HPDE6-E6E7 (cell line): ENCODE measurements around the gene NAT8L.

ENCODE experiments used
- DNase-seq: peaks from one replicate; pipeline ENCODE4 v3.0.0; 2011; ENCODE audit warnings: missing footprints; ENCODE audit errors: extremely low spot score

Gene NAT8L

DNA sequence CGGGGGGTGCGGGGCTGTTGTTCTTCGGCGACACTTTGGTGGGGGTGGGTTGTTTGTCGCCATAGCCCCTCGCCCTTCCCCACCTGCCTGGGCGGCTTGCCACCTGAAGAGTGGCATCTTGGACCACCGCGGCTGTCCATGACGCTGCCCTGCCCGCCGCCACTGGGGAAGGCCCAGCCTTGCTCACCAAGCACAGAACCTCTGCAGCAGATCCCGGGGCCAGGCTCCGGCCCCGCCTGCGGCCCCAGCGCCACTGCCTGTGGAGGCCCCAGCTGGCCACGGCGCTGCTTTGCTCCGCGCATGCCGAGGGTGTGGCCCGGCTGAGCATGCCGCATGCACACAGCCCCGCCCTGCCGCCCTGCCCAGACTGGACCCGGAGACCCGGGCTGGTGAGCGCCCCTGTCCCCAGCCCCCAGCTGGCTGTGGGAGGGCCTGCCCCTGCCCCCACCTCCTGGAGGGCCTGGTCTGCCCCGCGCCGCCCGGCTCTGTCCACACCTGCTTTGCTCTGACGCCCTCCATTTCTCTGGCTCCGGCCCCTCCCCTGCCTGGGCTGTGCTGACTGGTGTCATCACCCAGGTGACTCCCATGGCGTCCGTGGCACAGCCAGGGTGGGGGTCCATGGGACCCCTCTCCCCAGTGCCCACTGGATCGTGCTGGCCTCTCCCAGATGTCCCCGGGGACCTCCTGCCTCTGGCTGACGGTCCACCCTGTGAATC is 5.3 kb downstream of the NAT8L start:
- DNase-seq, result no peak

DNA sequence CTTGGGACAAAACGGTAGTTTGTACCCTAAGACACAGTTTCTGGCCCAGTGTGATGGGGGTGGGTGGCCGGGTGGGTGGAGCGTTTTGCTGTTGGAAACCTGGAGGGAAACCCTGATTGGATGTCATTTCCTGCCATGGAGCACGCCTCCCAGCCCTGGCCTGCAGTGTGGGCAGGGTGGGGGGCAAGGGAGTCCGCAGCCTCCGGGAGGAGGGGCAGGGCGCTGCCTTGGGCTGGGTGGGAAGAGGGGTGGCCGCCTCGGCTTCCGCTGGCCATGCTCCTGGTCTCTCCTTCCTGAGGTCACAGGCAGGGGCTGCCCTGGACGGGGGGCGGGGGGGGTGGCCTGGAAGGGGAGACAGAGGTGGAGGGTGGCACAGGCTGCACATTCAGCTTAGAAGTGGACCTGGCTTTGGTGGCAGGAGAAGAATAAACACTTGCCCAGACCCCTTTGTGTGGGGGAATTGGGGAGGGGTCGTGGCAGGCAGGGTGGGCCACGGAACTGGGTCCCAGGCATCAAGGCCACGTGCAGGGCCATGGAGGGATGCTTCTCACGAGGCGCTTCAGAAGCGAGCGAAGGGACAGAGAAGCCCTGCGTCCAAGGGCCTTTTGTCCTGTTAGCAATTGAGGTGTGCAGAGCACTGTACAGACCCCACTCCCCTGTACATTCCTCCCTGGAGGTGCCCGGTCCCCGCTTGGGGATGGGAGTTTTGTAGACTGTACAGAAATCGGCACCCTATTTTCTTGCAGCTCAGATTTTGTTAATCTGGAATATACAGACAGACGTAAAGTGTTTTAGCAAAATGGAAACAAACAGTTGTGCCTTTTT is 6.2 kb downstream of the NAT8L start:
- no peak for DNase-seq

DNA sequence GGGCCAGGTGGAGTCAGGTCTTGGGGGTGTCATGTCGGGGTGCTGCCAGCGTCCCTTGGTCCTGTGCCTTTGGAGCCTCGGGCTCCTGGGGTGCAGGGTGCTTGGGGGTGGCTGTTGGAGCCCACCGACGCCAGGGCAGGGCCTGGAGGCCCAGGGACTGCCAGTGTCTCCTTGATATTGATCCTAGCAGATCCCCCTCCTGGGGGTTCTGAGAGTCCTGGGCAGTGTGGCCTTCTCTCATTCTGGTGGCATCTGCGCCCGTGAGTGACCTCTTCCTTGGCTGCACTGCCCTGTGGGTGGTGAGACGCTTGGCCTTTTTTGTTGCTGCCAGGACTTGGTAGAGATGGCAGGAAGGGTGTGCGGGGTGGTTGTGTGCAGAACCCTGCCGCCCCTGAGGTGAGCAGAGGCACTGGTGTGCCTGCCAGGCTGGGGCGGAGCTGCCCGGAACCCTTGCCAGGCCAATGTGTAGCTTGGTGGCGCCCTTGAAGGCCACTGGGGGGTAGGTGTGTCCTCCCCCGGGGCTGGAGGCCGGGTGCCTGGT is 7.0 kb downstream of the NAT8L start:
- DNase-seq, result no peak

DNA sequence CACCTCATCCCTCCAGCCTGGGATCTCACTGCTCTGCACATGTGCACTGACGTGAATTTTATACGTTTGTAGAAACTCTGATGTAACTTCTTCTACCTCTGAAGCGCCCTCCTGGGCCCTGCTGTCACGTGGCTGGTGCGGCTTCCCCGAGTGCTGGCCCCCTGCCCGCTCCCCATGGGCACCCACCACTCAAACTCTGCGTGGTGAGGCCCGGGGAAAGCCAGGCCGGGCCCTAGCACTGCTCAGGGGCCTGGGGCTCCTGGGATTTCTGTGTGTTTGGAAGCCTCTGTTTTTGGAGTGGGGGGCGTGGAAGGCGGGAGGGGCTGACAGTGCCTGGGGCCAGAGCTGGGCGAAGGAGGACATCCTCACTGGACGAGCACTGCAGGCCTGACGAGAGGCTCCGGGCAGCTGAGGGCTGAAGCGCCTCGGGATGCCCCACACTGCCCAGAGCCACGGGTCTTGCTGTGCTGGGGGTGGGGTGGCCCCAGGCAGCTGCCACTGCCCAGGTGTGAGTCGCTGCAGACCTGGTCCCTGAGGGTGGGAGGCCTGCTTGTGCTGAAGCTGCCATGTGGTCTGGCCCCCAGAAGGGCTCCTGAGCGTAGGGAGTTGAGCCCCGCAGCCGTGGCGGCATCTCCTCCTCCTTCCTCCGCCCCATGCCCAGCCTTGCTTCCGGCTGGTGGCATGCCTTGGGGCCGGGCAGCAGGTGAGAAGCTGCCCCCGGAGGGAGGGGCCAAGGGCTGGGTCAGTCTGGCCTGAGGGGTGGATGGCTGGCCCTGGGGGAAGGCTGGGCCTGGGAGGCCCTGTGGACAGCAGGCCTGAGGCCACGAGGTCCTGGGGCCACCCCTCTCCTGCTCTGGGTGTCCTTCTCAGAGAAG is 7.7 kb downstream of the NAT8L start:
- no peak for DNase-seq

DNA sequence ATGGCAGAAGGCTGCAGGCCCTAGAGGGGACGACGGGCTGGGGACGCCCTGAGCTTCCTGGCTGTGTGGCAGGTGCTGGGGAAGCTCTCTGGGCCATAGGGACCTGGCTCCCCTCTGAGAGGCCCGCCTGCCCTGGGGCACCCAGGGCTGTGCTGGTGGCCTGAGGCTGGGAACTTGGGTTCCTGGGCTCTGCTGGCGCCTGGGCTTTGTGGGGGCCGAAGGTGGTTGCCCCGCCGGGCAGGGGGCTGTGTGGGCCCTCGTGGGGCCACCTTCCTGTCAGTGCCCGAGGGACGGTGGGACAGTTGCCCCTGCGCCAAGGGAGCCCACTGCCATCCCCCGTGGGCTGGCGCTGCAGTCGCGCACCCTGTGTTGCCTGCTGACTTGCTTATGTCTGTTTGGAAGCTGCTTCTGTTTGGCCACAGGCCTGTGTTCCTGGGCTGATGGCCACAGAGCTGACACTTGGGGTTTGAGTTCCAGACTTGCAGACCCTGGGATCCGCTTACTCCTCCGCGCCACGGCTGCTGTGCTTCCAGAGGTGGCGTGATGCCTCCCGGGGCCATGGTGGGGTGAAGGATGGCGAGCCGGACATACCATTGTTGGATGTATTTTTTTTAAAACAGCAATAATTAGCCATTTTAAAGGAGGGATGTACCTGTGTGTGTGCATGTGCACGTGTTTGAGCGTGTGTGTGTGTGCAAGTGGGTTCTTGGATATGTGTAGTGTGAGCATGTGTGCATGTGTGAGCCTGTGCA is 8.5 kb downstream of the NAT8L start:
- DNase-seq, result no peak

DNA sequence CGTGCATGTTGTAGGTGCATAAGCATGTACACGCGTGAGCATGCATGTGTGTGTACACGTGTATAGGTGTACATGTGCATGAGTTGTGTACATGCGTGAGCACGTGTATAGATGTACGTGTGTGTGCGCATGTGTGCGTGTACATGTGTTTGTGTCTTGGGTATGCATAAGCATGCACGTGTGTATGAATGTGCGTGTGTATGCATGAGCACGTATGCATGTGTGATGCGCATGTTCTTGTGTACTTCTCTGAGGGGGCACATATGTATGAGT is 9.0 kb downstream of the NAT8L start:
- DNase-seq, result no peak

DNA sequence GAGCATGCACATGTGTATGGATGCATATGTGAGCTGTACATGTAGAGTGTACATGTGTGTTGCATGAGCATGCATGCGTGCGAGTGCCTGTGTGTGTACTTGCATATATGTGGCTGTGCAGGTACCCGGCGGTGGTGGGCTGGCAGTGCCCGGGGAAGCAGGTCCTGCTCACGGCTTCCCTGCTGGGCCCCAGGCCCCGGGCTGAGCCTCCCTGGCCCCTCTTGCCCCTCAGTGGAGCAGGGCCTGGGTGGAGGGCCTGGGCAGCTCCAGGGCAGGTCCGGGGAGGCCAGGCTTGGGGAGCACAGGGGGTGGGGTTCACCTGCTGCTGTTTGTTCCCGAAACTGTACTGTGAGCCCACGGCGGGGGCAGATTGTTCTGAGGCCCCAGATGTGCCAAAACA is 9.4 kb downstream of the NAT8L start:
- no peak for DNase-seq

DNA sequence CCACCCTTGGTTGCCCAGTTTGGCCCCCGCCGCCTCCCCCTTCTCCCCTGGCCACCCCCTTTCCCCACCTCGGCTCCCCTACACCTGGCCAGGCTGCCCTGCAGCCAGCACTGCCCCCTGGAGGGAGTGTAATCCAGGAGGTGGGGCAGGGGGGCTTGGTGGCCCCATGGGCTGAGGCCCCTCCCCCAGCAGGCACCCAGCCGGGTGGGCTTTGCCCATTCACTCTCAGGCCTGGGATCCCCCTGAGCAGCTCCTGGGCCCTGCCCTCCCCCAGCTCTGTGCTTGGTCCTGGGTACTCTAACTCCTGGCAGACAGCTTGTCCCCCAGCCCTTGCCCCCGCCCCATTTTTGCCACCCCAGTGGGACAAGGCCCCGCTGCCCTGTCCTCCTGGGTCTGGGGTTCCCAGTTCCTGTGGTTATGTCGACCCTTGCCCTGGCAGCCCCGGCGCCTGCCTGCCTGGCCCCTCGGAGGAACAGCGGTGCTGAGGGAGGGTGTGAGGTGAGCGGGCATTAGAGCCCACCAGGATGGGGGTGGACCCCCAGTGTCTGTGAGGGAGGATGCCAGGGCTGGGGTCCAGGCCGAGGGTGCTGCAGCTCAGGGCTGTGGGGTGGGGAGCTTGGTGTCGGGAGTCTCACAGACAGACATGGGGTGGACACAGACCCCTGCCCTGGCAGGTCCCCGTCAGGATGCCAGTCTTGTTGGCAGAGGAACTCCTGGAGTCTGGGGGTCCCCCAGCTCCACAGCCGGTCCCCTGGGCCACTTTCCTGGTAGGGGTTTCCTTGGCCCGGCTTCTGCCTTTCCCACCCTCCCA is 10.2 kb downstream of the NAT8L start:
- no peak for DNase-seq

DNA sequence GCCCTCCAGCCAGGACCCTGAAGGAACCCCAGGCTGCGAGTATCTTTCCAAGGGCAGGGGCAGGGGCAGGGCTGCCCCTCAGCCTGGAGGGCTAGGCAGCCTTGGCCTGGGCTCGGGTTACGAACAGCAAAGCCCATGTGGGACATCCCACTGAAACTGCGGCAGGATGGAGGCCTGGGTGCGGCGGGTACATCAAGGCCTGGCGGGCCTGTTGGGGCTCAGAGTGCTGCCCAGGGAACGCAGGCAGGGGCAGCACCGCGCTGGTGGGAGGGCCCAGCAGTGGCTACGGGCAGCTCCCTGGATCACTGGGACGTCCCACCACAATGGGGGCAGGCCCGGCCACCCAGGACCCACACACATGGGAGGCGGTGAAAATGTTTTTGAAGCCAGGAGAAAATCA is 10.9 kb downstream of the NAT8L start:
- no peak for DNase-seq

DNA sequence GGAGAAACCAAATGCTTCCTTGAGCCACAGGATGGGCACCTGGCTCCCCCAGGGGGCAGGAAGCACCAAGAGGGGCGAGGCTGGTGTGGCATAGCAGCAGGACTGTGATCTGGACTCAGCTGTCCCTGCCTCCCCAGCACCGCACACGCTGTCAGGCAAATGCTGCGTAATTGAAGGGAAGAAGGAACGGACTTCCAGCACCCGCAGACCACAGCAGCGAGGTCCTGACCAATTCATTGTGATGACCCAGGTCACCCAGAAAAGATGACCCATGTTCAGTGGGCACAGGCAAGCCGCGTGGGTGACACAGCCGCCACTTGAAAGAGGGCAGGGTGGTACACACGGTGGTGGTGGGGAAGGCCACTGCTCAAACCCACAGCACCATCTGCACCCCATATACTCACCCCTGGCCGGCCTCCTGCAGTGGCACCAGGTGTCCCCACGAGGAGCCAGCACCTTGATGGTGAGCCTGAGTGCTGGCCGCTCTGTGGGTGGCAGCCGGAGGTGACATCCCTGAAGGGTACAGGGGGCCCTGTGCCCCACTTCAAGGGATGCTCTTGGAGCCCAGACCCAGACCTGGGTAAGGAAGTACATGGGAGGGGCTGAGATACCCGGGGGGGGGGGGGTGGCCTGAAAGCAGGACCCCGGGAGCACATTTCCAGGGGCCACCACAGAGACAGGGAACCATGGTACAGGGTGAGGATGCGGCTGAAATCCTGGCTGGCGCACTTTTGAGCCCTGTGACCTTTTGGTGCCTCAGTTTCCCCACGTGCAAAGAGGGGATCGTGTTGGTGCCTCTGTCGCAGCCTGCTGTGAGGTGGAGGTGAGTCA is 11.5 kb downstream of the NAT8L start:
- DNase-seq, result no peak

DNA sequence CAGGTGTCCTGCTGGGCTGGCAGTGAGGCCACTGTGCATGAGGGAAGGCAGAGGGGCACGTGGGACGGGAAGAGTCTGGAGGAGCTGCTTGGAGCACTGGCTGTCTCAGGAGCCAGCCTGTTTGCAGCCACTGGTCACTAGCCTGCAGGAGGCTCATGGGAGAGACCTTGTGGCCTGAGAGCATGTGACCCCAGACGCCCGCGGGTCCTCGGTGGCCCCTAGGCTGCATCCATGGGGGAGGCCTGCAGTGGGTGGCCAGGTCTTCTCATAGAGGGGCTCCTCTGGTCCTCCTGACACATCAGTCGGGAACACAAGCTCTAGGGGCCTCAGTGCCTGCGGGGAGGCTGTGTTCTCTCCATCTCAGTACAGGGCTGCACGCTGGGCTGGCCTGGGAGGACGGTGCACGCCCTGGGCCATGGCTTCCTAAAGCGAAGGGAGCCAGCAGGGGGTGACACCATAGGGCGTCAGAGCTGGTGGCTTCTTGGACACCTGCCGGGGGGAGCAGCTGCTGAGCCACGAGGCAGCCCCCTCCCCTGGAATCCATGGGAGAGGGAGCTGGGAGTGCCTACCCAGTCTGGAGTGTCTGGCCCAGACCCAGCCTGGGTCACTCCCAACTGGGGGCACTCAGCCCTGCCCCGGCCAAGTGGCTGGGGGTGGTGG is 12.3 kb downstream of the NAT8L start:
- DNase-seq, result no peak

DNA sequence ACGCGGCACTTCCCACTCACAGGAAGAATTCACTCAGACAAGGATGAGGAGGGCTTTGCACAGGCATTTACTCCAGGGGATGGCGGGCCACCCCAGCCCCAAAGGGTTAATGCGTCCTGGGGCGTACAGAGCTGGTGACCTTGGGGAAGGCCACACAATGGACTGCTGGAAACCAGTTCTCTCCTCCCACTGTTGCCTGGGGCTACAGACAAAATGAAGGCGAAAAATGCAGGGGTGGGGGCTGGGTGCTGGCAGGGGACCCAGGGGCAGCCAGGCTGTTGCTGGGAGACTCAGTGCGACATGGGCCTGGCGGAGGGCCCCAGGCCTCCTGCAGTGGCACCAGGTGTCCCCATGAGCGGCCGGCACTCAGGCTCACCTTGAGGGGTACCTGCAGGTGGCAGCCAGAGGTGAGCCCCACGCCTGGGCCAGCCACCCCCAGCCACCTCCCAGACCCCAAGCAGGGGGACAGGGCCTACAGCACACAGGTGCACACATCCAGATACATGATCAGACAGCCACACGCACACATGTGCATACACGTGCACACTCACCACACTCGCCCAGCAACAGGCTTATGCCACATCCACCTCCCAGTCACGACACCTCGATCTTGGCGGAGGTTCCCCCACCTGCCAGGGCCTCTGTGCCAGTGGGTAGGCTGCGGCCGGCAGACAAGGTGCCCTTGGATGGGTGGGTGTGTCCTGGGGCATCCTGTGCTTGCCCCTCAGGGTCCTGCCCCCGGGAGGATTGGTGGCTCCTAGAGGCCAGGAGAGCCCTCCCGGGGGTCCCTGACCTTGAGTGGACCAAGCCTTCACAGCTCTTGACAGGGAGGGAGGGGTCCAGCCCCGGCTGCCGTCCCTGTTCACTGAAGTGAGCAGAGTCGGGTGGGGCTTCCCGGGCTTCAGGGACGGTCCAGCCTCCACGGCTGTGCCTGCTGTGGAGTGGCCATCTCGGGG is 13.1 kb downstream of the NAT8L start:
- DNase-seq, result no peak

DNA sequence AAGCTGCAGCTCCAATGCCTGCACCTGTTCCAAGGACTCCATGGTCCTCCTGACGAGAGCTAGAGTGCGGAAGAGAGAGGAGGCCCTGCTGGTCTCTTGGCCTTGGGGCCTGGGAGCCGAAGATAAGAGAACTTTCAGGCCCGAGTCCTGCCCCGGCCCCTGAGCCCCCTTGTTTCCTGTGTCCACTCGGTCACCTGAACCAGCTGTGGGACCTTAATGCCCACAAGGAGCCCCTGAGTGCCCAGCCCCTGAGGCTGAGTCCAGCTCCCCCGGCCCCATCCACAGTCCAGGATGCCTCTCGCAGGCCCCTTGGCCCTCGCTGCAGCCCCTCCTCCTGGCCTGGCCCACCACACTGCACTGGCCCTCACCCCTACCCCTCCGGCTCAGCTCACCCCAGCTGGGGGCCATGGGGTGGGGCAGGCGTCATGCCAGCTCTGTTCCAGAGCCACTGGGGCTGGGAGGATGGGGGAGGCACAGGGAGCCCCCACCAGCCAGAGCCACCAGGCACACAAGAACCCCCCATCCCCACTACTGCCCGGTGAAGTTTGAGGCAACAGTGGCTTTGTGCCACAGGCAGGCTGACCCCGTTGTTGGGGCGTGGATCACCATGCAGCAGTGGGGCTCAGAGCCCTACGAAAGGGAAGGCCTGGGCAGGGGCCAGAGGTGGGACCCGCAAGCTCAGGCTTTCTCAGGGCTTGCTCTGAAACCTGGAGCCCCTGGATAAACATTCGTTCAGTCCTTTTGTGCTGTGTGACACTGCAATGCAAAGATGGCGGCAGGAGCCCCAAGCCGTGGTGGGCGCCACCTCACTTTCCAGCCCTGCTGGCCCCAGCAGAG is 14.1 kb downstream of the NAT8L start:
- DNase-seq, result no peak

DNA sequence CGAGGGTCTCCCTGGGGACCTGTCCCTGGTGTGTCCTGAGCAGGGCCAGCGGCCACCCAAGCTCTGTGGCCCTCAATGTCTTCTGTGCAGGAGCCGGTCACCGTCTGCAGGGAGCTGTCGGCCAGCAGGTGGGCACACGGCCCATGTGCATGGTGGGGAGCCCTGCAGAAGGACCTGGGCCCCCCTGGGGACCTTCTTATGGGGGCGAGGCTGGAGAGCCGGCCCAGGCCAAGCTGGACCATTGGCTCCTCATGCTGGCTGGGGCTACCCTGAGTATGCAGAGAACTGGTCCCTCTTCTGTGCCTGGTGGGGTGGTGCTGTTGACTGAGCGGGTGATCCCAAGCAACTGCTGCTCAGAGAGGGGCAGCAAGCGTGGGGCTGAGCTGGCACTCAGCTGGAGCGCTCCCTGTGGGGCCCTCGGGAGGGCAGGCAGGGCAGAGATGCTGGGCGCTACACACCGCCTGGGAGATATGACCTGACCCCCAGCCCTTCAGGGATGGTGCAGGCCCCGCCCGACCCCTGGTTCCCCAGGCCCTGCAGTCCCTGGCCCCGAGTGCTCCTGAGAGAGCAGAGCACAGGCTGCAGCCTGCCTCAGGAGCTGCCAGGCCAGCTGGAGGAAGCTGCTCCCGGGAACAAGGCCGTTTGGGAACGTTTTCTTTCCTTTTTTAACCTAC is 14.8 kb downstream of the NAT8L start:
- DNase-seq, result no peak

DNA sequence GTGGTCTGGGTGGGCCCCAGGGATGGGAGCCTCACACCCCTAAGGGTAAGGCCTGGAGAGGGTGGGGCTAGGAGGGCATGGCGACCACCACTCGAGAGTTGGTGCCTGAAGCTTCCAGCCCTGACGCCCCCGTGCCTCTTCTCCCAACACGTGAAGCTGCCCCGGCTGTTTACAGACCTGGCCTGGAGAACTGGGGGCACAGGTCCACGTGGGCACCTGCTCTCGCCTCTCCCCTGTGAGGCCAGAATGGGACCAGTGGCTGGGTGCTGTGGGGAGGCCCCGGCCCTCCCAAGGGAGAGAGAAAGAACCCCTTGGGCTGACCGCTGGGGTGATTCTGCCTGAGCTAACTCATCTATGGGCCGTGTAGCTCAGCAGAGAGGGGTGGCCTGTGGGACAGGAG is 15.5 kb downstream of the NAT8L start:
- no peak for DNase-seq

DNA sequence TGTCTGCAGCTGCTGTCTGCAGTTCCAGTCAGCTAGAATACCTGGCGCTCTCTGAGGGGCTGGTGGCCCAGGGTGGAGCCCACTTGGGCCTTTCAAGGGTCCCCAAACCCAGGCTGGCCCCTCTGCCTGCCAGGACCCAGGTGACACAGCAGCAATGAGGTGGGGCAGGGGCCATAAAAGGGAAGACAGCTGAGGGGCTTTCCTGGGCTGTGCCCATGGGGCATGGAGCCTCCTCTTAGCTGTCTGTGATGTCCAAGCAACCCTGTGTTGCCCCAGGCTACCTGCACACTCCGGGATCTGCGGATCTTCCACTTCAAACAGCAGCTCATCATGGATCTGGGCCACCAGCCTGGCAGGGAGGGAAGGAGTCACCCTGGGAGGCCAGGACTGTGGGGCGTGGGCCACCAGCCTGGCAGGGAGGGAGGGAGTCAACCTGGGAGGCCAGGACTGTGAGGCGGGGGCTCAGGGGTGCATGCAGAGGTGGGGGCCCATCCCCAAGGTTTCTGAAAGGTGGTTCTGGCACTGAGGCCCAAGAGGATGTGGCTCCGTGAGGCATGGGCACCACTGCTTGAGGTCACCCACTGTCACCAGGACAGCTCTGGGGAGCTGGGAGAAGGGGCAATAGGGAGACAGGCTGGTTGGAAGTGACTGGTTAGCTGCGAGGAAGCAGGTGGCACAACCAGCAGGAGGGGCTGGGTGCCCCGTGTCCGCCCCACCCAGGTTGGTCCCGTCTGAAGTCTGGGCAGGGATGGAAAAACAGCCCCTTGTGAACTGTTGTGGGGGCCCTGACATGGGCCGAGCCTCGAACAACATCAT is 16.3 kb downstream of the NAT8L start:
- DNase-seq, result no peak
